Stimulated activated CD4-positive, alpha-beta T cell treated with anti-CD3 and anti-CD28 coated beads, Interleukin-1b, Interleukin-23, amount 100 ng/mL, for 24 hours (primary cell): ENCODE data around the gene MYO1F.
"Not testable (repeated sequence)": the region's sequence is repeated elsewhere in the genome, so short reads cannot be mapped to it uniquely, and the experiment has no call there.

Experiments
- DNase-seq, 4 experiments: peaks; one replicate each; pipeline ENCODE4 v3.0.0-alpha.2; 2020; ENCODE audit warnings: low read depth in 4 of 4, low spot score in 1 of 4

Gene MYO1F

DNA sequence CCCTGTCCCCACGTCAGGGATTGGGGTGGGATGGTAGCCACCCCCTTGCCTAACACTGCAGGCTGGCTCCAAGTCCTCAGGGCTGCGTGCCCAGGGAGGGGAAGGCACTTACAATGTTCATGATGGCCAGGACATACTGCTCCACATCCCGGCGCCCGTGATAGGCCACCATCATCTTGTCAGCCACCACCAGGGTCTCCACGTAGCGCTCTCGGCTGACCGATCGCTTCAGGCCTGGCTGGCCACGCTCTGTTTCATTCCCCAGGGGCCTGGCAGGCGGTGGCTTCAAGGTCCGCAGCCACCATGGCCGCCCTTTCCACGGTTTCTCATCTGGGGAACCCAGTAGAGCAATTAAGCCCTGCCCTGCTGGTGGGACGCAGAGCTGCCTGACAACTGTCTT lies 23.6 kb upstream of the MYO1F start:
- no peak for DNase-seq

DNA sequence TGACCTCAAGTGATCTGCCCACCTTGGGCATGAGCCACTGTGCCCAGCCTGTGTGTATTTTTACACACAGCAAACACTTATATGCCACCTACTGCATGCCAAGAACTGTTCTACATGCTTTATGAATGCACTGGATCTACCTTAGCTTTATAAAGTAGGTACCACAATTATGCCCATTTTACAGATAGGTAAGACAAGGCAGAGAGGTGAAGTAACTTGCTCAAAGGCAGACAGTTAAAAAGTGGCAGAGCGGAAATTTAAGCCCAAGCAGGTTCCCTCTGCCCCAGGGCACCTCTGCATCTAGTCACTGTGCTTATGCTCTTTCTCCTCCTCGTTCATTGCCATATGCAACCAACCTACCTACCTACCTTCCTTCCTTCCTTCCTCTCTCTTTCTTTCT lies 22.8 kb upstream of the MYO1F start:
- no peak for DNase-seq

DNA sequence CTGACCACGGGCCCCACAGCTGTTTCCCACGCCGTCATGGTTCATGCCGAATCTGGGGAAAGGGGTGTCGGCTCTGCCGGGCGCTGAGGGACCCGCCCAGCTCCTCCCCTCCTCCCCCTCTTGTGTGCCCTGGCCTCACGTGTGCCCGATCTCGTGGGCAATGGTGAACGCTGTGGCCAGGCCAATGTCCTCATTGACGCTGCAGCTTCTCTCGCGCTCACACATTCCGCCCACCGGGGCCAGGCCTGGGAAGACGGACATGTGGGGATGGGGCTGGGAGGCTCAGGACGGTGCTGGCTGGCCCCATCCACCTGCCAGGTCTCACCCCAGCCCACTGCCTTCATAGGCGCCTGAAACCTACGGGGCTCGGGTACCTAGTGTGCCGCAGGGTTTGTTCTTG lies 18.9 kb upstream of the MYO1F start:
- no peak for DNase-seq

DNA sequence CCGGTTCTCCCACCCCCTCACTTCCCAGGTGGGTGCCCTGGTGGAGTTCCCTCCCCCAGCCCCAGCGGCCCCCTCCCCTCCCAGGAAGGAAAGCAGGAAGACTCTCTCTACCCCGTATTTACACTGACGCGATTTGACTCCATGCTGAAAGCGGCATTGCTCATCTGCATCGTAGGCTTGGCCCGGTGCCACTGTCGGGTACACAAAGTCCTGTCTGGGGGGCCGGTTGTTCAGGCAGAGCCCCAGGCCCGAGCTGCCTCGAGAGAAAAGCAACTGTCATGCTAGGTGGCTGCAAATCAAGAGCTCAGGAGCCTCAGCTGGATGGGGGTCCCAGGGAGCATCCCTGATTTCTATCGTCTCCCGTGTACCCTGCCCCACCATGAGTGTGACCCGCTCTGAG lies 18.4 kb upstream of the MYO1F start:
- DNase-seq: no peak

DNA sequence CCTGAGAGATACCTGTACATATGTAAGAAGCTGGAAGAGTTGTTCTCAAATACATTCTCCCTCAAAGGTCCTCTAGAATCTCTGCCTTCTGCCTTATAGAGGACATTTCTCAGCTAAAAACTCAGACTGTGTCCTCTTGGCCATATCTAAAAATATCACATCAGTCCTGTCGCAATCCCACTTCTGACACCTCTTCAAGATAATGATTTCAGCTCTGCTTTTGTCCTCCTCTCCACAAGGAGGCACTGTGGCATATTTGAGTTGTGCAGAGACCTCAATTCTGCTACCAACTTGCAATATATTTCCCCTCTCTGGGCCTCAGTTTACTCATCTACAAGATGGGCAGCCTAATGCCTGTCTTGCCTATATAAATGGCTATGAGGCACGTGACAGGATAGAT lies 16.7 kb upstream of the MYO1F start:
- no peak for DNase-seq

DNA sequence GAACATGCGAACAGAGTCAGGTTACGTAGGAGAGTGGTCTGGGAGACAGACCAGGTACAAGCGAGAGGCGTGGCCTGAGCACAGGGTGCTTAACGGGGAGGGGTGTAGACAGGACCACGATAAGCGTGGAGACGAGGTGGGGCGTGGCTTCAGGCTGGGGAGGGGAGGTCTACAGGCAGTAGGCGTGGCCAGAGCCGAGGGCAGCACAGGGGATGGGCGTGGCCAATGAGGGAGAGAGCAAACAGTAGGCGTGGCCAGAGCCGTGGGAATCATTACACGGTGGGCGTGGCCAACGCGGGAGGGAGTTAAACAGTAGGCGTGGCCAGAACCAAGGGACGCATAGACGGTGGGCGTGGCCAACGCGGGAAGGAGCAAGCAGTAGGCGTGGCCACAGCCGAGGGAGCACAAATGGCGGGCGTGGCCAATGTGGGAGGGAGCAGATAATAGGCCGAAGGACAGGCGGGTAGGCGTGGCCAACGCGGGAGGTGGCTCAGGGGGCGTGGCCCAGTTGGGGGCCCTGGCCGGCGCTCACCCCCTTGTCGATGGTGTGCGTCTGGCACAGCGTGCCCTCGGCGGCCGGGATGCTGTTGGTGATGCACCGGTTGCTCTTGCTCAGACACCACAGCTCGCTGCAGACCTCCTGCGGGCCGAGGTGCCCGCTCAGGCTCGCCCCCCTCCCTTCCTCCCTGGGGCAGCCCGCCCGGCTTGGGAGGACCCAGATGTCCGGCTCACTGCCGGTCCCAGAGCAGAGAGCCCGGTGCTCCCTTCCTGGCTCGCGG lies 15.2 kb upstream of the MYO1F start:
- peak; percentile 84 to 92 (median 92) for DNase-seq

DNA sequence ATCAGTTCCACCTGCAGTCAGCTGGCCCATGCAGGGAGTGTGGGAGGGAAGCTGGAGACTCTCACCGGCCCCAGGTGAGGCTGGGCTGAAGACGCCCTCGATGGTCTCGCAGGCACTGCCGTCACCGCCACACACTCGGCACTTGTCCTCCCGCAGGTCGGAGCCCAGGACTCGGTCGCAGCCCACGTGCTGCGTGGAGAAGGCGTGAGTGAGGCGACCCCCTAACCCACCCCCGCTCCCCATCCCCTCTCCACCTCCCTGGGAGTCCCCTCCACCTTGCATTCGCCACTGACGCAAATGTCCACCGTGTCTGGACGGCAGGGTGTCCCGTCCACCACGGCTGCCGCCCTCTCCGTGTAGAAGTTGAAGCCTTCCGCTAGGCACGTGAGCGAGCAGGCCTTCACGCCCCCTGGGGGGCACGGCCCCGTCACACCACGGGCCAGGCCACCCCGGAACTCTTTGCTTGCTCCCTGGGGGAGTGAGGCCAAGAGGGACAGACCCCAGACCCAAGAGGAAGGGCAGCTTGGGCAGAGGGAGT lies 12.0 kb upstream of the MYO1F start:
- no peak for DNase-seq

DNA sequence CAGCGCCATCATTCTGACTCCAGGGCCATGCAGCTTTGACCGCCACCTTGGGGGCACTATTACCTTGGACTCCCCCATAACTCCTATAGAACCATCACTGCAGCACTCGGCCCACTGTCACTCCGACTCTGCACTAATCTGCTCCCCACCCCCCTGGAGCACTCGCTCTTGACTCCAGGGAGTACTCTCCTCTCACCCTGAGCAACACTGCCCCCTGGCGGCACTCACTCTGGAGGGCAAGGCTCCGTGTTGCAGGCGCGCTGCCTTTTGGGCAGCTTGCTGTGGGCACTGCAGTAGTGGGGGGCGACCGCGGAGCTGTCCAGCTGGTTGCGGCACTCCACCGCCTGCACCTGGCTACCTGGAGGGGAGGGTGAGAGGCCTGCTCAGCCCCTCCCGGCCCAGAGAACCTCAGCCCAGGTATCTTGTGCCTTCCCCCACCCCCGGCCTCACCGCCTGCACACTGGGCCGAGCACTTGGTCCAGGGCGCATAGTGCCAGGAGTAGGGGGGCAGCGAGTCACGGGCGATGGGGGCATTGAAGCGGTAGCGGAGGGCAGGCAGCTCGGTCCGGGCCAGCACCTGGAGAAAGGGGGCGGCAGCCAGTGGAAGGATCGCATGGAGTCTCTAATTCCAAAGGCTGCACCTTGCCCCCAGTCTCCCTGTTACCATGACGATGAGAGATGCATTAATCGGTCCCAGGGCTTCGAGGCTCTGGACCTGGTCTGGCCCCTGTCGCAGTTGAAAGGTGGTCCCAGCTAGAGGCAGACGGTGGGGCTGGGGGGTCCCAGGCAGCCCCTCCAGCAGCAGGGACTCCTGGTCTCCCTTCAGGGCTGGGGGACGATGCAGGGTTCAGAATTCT lies 8.9 kb upstream of the MYO1F start:
- peak in 2 of 4 experiments; percentile 37 to 40 for DNase-seq

DNA sequence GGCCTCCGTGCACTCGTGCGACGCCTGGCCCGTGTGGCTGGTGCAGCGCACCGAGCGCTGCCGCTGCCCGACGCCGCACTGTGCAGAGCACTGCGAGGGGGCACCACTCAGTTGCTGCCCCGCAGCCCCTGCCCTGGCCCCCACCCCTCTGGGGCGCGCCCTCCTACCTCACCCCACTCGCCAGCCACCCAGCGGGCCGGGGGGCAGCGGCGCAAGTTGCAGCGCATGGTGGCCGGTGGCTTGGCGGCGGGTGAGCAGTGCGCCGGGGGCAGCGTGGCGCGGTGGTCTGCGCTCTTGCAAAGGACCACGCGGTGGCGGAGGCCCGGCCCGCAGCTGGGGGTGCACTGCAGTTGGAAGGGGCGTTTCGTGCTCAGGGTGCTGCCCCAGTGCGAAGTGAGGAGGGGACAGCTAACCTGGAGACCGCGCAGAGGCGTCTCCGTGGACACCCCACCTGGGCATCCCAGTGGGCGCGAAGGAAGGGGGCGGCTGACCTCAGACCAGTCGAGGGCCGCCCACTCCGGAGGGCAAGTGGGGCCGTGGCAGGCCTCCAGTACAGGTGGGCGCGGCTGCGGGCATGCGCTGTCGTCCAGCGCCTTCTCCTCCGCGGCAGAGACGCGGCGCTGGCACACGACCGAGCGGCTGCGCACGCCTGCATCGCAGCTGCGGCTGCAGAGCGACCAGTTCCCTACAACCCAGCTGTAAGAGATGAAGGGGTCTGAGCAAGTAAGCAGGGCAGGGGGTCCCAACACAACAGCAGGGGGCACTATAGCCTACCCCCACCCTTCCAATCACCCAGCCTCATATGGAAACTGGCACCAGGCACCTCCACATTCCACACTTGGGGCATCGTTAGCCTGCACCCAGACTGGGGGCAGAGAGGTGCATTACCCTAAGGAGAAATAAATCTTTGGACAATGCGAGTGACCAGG lies 8.0 kb upstream of the MYO1F start:
- no peak for DNase-seq

DNA sequence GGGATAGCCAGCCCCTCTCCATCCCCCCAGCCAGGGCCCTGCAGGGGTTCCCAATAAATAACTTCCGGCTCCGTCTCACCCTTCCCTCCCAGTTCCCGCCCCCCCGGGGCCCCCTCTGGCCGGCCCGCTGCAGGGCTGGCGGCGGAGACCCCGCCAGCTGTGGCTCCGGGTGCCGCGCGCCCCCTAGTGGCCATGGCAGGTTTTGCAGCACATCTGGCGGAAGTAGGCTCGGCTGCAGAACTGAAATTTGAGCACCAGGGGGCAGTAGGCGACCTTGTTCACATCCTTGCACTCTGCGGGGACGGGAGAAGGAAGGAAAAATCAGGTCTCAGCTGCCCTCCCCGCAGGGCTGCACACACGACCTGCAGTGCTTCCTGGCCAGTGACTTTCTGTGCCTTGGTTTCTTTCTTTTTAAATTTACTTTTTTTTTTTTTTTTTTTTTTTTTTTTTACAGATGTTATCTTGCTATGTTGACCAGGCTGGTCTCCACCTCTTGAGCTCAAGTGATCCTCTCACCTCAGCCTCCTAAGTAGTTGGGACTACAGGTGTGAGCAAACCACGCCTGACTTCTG lies 3.6 kb upstream of the MYO1F start:
- DNase-seq: peak; percentile 69 to 86 (median 76)

DNA sequence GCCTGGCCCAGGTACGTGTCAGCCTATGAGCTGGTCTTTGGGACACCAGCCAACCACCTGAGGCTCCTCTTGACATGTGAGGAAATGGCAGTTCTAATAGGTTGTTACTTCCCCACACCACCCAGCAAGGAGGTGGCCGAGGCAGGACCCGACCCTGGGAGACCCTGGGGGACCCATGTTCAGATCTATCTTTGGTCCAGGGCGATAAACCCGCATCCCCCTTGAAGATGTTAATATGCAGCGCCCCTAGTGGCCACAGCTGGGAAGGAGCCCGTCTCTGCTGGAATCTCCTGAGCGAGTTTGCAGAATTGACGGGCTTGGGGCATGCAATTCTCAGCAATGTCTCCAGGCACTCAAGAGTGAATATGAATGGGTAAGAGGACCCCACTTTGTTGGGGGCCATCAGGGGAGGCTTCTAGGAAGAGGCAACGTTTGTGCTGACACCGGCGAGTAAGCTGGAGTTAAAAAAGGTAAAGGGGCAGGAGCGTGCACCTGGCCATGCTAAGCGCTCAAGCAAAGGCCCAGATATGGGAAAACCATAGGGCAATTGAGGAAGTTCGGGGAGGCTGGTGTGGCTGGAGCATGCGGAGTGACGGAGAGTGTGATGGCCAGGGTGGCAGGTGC lies 1.5 kb upstream of the MYO1F start:
- peak; percentile 72 to 81 (median 73) for DNase-seq

DNA sequence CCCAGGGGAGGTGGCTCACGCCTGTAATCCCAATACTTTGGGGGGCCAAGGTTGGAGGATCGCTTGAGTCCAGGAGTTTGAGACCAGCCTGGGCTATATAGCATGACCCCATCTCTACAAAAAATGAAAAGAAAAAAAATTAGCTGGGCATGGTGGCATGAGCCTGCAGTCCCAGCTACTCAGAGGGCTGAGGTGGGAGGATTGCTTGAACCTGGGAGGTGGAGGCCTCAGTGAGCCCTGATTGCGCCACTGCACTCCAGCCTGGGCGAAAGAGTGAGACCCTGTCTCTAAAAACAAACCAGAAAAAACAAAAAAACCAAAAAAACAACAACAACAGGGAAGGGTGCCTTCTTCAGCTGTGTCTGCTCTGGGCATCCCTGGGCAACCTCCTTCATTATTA lies 499 bp upstream of the MYO1F start:
- DNase-seq: no peak

DNA sequence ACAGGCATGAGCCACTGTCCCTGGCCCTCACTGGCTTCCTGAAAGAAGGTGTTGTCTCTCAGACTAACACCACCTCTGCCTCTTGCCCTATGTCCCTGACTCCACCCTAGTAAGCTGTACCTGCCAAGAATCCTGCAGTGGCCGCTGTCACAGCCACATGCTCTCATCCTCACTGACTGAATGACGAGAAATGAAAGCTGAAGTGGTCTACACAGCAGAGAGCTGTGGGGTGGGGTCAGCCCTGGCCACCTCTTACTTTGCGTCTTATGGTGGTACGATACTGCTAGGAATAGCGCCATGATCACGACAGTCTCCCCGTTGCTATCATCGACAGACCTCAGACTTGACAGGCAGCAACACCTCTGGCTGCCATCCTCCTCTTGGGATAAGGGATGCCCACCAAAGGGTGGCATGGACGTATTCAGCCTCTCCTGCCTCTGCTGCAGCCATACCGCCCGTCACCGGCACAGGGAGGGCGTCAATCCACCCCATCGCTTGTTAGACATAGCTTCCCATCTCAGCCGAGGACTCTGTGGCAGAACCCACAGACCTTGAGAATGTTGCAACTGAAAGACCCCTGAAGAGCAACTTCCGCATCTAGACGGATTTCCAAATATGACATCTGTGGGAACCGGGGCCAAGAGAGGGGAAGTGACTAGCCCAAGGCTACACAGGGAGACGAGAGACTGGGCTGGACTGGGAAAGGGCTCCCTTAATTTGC lies 809 bp downstream of the MYO1F start:
- DNase-seq: no peak

DNA sequence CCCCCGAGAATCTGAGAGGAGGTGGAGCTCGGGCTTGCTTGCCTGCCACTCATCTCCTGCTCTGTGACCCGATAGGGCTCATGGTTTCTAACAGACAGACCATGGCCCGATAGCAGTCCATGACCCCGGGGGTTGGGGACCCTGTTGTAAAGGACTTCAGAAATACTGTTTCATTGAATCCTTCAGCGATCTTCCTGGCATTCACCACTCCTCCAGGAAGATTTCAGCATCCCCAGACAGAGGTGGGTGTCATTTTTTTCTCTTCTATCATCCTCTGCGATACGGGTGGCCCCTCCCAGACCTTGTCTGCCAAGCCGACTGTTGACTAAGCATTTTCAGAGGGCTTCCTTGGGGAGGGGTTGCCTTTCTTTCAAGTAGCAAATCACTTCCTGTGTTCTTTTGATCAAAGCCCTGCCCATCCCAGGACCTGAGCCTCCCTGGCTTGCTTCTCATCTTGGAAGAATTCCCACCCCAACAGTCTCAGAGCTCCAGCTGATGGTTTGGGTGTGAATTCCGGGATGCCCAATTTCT lies 1.7 kb downstream of the MYO1F start:
- DNase-seq: no peak

DNA sequence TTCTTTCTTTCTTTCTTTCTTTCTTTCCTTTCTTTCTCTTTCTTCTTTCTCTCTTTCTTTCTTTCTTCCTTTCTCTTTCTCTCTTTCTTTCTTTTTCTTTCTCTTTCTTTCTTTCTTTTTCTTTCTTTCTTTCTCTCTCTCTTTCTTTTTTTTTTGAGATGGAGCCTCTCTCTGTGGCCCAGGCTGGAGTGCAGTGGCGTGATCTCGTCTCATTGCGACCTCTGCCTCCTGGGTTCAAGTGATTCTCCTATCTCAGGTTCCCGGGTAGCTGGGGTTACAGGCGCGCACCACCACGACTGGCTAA lies 2.7 kb downstream of the MYO1F start:
- not testable (repeated sequence) for DNase-seq

DNA sequence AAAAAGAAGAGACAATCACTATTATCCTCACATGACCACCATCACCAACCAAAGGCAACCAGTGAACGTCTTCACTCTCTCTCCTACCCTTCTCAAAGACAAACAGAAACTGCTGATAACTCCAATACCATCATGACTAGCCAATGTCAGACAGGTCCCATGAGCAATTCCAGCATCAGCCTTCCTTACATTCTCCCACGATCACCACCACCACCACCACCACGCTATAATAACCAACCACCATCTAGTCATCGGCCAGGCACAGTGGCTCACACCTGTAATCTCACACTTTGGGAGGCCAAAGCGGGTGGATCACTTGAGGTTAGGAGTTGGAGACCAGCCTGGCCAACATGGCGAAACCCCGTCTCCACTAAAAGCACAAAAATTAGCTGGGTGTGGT lies 3.9 kb downstream of the MYO1F start:
- no peak for DNase-seq

DNA sequence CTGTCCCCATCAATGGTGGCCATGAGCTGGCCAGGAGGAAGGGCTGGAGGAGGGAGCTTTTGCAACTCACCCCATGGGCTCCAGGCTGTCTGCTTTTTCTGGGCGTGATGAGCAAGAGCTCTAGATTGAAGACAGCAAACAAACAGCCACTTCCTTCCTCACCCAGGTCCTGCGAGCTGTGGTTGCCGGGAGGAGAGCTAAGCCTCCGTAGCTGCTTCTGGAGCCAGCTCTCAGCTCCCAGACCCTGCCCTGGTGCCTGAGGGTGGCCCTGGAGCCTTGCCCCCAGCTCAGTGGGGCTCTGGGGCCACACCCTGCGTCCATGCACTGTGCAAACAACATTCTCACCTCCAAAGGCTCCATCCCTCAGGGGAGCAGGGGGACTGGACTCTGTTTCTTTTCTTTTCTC lies 6.2 kb downstream of the MYO1F start:
- no peak for DNase-seq

DNA sequence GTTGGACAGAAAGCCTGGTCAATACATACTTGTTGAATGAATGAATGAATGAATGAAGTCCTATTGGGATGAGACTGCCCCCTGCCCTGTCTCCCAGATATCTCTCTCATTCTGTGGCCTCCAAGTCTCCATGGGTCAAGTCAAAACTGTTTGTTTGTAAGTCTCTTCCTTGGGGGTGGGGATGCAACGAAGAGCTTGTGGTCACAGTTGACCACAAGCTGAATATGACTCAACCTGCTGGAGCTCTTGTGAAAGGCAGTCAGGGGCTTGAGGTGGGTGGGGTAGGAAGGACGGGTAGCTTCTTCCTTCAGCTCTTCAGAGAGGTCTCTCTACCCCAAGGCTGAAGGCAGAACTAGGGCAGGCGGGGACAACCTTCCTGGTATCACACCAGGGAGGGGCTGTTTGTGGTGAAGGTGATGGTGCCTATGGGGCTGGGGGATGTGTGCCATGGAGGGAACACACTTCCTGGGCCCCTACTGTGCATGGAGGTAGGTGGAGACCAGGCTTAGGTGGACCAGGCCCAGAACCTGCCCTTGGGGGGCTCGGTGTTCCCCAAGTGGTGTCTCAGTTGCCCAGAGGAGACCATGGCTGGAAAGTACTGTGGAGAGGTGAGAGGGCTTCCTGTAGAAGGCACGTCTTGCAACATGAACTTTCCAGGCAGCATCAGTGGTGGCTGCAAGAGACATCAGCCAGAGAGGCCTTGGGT lies 8.0 kb downstream of the MYO1F start:
- DNase-seq: peak in 1 of 4 experiments; percentile 35
